ENCODE data around the gene EFCAB5. TPM values are rescaled to one million over a fixed set of nuclear protein-coding genes. Genes with fewer than 3 reads are reported as not detected.

The EFCAB5 gene
- total RNA-seq, 2 donors from 2014 or later: not detected

DNA sequence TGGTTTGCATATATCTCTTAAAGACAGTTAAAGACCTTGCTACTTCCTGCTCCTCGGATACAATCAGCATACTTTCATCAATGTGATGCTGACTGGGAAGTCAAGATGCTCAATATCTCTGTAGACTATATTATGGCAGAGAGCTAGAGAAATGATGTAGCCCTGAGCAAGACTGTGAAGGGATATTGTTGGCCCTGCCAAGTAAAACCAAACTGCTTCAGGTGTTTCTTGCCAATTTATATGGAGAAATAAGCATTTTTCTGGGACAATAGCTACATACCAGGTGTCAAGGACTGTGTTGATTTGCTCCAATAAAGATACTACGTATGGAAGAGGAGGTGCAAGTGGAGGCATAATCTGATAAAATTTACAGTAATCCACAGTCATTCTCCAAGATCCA lies 4.7 kb upstream of the EFCAB5 start:
- Histone ChIP-seq H3K4me1 (ENCODE audit: control insufficient read depth, insufficient read depth, low read length) (no peaks in the 10 kb centered on the region), H3K27ac (ENCODE audit: low read depth, low read length) (no peak overlapping the region), H3K36me3 (ENCODE audit: control insufficient read depth, insufficient read depth, low read length) (no peaks in the 10 kb centered on the region), H3K9me3 (ENCODE audit: control insufficient read depth, low read length) (no peaks in the 10 kb centered on the region), H3K27me3 (ENCODE audit: control insufficient read depth, insufficient read depth, low read length, poor library complexity, severe bottlenecking) (no peaks in the 10 kb centered on the region), H3K9ac (ENCODE audit: extremely low read depth, low read length, poor library complexity, severe bottlenecking) (no peak overlapping the region), H3K4me3 (ENCODE audit: low read length) (no peak overlapping the region)
- Mint-ChIP-seq H3K4me3 (no peak overlapping the region), H3K36me3 (ENCODE audit: low read depth) (no peaks in the 10 kb centered on the region), H3K9me3 (no peaks in the 10 kb centered on the region), H3K27me3 (ENCODE audit: insufficient read depth) (peaks cover 21% of the 10 kb centered on the region), H3K27ac (no peak overlapping the region), H3K4me1 (peaks cover 2% of the 10 kb centered on the region)
- TF ChIP-seq, protein P1, sequence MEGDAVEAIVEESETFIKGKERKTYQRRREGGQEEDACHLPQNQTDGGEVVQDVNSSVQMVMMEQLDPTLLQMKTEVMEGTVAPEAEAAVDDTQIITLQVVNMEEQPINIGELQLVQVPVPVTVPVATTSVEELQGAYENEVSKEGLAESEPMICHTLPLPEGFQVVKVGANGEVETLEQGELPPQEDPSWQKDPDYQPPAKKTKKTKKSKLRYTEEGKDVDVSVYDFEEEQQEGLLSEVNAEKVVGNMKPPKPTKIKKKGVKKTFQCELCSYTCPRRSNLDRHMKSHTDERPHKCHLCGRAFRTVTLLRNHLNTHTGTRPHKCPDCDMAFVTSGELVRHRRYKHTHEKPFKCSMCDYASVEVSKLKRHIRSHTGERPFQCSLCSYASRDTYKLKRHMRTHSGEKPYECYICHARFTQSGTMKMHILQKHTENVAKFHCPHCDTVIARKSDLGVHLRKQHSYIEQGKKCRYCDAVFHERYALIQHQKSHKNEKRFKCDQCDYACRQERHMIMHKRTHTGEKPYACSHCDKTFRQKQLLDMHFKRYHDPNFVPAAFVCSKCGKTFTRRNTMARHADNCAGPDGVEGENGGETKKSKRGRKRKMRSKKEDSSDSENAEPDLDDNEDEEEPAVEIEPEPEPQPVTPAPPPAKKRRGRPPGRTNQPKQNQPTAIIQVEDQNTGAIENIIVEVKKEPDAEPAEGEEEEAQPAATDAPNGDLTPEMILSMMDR (conservative IDR thresholded peaks at IDR 0.05): no peak
- no peak for DNase-seq
- 97 to 100% methylated on average over 1 to 2 of the region's 2 CpGs for WGBS, 2 experiments (ENCODE audit: insufficient coverage in 1 of 2, insufficient read length in 1 of 2)

DNA sequence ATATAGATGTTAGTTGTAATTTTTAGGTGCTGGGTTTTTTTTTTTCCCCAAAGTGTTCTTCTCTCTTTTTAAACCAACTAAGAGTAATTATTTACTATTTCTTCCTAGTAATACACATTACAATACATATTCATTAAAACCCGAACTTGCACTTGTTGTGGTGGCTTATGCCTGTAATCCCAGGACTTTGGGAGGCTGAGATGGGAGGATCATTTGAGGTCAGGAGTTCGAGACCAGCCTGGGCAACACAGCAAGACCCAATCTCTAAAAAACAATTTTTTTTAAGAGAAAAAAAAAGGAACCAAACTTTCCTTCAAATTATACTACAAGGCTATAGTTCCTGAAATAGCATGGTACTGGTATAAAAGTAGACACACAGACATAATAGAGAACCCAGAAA lies 3.8 kb downstream of the EFCAB5 start:
- no peak overlapping the region for H3K4me3 ChIP-seq (ENCODE audit: low read length)
- H3K9me3 ChIP-seq (ENCODE audit: control insufficient read depth, low read length): no peaks in the 10 kb centered on the region
- Mint-ChIP-seq H3K27ac (no peak overlapping the region), H3K36me3 (ENCODE audit: low read depth) (no peaks in the 10 kb centered on the region), H3K27me3 (ENCODE audit: insufficient read depth) (no peaks in the 10 kb centered on the region), H3K4me1 (peaks cover 10% of the 10 kb centered on the region), H3K9me3 (no peaks in the 10 kb centered on the region), H3K4me3 (no peak overlapping the region)
- H3K4me1 ChIP-seq (ENCODE audit: control insufficient read depth, insufficient read depth, low read length): no peaks in the 10 kb centered on the region
- no peak for DNase-seq
- TF ChIP-seq, protein P1 (conservative IDR thresholded peaks at IDR 0.05): no peak
- H3K9ac ChIP-seq (ENCODE audit: extremely low read depth, low read length, poor library complexity, severe bottlenecking): no peak overlapping the region
- H3K27ac ChIP-seq (ENCODE audit: low read depth, low read length): no peak overlapping the region
- WGBS, 2 experiments (ENCODE audit: insufficient coverage in 1 of 2, insufficient read length in 1 of 2): 90% methylated on average over 2 of the region's 2 CpGs; no CpG with 5 or more reads in 1 of the 2 experiments
- no peaks in the 10 kb centered on the region for H3K27me3 ChIP-seq (ENCODE audit: control insufficient read depth, insufficient read depth, low read length, poor library complexity, severe bottlenecking)
- no peaks in the 10 kb centered on the region for H3K36me3 ChIP-seq (ENCODE audit: control insufficient read depth, insufficient read depth, low read length)

DNA sequence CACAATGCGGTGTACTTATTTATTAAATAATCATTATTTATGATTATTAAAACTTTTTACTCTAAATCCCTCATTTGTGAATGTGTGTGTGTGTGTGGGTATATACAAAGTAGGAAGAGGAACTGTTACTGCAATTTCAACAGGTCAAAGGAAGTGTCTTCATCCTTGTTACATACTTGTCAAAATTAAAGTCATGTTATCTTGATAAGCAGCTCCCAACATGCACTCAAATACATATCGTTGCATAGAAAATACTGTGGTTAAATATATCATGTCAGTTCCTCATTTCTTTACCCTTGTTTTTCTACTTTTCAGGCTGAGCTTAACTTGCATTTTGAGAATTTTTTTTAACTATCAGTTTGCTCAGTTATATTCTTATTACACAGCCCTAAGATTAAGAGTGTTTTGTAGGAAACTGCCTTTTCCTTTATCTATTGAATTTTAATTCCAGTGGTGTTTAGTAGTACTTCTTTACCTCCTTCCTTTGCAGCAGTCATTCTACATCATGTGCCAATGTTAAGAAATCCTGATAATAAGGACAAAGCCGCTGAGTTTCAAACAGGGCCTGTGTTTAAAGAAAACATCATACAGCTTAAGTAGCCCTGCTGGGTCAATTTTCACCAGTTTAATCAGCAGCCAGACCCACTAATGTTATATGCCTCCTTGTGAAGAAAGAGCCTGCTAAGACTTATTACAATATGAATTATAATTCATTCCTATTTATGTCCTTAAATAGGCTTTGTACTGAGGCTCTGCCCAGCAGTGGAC lies 7.2 kb downstream of the EFCAB5 start:
- H3K9me3 ChIP-seq (ENCODE audit: control insufficient read depth, low read length): peaks cover 7% of the 10 kb centered on the region
- WGBS, 2 experiments (ENCODE audit: insufficient coverage in 1 of 2, insufficient read length in 1 of 2): 86 to 87% methylated on average over 1 to 2 of the region's 3 CpGs
- H3K27me3 ChIP-seq (ENCODE audit: control insufficient read depth, insufficient read depth, low read length, poor library complexity, severe bottlenecking): no peaks in the 10 kb centered on the region
- no peak for DNase-seq
- H3K4me1 ChIP-seq (ENCODE audit: control insufficient read depth, insufficient read depth, low read length): no peaks in the 10 kb centered on the region
- H3K4me3 ChIP-seq (ENCODE audit: low read length): no peak overlapping the region
- no peak overlapping the region for H3K27ac Mint-ChIP-seq
- H3K27me3 Mint-ChIP-seq (ENCODE audit: insufficient read depth): no peaks in the 10 kb centered on the region
- no peaks in the 10 kb centered on the region for H3K36me3 Mint-ChIP-seq (ENCODE audit: low read depth)
- no peaks in the 10 kb centered on the region for H3K36me3 ChIP-seq (ENCODE audit: control insufficient read depth, insufficient read depth, low read length)
- H3K9me3 Mint-ChIP-seq: peaks cover 10% of the 10 kb centered on the region
- peak overlapping the region; percentile 51 for H3K27ac ChIP-seq (ENCODE audit: low read depth, low read length)
- no peak overlapping the region for H3K4me3 Mint-ChIP-seq
- TF ChIP-seq, protein P1 (conservative IDR thresholded peaks at IDR 0.05): no peak
- H3K4me1 Mint-ChIP-seq: peaks cover 10% of the 10 kb centered on the region
- no peak overlapping the region for H3K9ac ChIP-seq (ENCODE audit: extremely low read depth, low read length, poor library complexity, severe bottlenecking)
